Peyer's patch (tissue), 4 donors: Measurements from ENCODE around the gene CACNB2.

ENCODE experiments used
- POLR2A ChIP-seq, 2 donors: fragments of 450-650 bp; IDR thresholded peaks; one replicate each; pipeline ENCODE4 v1.5.1; 2017; ENCODE audit warnings: antibody characterized with exemption in 2 of 2, mild to moderate bottlenecking in 2 of 2, moderate library complexity in 2 of 2
- TF ChIP-seq, protein P1 (sequence below), 6 experiments: fragments of 450-650 bp in 4 of 6; fragments of 200-600 bp in 2 of 6; sonication (generic) in 1 of 6; IDR thresholded peaks; one replicate each; pipeline ENCODE4 v1.5.1; 2017 to 2019; ENCODE audit warnings: antibody characterized with exemption in 6 of 6, mild to moderate bottlenecking in 3 of 6, moderate library complexity in 1 of 6

DNA sequence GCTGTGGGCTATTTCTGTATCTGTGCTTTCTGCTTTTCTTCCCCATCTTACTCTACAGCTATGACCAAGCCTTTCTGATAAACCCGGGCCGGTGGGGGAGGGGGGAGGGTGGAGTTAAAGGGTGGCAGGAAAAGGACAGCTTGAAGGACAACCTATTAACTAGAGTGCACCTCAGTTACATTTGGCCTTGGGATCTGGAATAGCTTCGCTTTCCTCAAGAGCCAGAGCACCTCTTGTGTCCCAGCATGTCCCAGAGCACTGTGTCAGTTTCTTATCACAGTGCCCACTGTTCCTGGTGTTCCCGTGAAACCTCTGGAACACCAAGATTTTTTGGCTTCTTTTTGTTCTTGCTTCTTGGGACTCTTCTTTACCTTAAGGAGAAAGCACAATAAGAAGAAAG is 350.5 kb downstream of the CACNB2 start:
- TF ChIP-seq, protein P1, sequence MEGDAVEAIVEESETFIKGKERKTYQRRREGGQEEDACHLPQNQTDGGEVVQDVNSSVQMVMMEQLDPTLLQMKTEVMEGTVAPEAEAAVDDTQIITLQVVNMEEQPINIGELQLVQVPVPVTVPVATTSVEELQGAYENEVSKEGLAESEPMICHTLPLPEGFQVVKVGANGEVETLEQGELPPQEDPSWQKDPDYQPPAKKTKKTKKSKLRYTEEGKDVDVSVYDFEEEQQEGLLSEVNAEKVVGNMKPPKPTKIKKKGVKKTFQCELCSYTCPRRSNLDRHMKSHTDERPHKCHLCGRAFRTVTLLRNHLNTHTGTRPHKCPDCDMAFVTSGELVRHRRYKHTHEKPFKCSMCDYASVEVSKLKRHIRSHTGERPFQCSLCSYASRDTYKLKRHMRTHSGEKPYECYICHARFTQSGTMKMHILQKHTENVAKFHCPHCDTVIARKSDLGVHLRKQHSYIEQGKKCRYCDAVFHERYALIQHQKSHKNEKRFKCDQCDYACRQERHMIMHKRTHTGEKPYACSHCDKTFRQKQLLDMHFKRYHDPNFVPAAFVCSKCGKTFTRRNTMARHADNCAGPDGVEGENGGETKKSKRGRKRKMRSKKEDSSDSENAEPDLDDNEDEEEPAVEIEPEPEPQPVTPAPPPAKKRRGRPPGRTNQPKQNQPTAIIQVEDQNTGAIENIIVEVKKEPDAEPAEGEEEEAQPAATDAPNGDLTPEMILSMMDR (IDR thresholded peaks at IDR 0.05), result no peak
- no peak for TF ChIP-seq POLR2A (IDR thresholded peaks at IDR 0.05)
